Brain pericyte (primary cell): Measurements from ENCODE around the gene GRIK4.
A peak's percentile ranks its signal among the peaks of the same experiment; 100 is the strongest.
"Not testable (repeated sequence)": the region's sequence is repeated elsewhere in the genome, so short reads cannot be mapped to it uniquely, and the experiment has no call there.

Experiments used
- DNase-seq: peaks from one replicate; pipeline ENCODE4 v3.0.0-alpha.2; 2012; ENCODE audit warnings: low read depth, low spot score

Gene GRIK4

DNA sequence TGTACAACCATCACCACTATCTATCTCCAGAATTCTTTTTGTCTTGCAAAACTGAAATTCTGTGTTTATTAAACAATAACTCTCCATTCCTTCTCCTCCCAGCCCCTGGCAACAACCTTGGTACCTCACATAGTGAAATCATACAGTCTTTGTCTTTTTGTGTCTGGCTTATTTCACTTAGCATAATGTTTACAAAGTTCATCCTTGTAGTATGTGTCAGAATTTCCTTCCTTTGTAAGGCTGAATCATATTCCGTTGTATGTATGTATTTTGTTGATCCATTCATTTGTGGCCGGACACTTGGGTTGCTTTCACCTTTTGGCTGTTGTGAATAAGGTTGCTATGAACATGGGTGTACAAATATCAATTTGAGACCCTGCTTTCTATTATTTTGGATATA, 268.7 kb downstream of the GRIK4 start:
- no peak for DNase-seq

DNA sequence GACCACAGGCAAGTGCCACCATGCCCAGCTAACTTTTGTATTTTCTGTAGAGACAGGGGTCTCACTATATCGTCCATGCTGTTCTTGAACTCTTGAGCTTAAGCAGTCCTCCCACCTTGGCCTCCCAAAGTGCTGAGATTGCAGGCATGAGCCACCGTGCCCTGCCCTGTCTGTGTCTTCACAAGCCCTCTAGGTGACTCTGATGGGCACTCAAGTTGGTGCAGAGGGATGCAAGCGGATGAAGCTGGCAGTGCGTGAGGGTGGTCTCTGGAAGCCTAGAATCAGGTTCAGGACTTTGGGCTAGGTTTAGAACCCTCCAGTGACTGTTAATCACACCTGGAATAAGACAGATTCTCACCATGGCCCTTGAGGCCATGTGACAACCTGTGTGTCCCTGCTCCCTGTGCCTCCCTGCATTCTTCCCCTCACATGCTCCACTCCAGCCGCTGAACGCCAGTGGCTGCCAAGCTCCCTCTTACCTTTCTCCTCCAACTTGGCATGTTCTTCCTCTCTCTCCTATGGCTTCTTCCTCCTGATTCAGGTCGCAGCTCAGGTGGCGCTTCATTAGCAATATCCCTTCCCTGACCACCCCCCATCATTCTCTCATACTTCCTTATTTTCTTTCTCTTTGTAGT, 270.1 kb downstream of the GRIK4 start:
- no peak for DNase-seq

DNA sequence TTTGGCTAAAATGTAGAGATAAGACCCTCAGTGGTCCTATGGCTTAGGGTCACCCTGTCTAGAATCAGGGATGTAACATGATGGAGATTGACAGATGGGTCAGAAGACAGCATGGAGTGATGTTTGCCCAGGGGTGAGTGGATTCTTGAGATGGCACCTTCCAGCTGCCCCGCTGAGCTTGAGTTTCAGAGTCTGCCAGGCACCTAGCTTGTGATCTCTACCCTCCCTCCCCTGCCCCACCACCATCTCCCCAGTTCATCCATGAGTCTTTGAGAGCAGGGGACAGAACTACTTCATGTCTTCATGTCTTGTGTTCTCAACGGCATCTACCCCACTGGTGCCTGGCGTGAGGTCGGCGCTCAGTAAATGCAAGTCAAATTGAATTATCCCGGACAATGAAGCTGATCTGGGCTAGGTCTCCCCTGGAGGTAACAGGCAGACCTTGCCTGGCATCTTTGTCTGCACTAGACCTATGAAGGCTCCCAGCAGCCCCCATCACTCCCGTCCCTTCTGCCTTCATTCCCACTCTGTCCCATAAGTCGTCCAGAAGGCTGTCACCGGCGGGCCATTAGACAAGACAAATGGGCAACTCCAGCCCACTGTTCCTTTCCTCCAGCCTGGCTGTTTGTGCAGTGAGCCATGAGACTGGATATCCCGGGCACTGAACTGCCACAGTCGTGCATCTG, 273.2 kb downstream of the GRIK4 start:
- DNase-seq: no peak

DNA sequence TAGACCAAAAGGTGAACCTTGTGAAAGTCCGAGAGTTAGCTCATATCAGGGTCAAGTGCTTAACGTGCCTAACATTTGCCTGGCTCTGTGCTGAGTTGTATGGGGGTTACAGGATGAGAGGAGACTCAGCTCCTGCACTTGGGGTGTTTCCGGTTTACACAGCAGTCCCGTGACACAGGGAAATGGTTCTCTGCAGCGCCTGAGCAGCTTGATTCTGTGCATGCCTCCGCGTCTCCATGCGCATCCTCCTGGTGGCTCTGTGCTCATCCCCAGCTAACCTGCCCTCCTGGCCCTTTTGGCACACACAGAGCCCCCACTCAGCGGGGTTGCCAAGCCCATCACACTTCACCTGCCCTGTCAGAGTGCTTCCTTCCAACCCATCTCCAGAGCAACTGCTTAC, 274.0 kb downstream of the GRIK4 start:
- DNase-seq: no peak

DNA sequence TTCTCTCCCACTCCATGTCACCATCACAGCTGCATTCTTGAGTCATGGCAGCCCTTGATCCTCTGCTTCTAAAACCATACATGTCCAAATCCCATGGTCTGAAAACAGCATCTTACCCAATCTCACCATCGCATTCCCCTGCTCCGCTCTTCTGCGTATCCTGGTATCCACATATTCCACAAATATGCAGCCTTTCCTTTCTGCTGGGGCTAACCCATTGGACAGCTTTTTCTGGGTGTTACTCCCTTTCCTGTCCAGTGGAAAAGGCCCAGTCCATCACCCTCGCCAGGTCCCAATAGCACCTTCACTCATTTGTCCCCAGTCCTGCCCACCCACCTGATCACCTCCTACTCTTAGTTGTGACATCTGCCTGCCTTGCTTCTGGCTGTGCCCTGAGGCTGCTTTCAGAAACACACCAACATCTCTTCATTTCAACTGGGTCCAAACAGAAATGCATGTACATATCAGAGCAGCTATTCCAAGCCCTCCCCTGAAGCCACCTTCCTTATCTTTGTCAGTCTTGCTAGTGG, 274.7 kb downstream of the GRIK4 start:
- DNase-seq: no peak

DNA sequence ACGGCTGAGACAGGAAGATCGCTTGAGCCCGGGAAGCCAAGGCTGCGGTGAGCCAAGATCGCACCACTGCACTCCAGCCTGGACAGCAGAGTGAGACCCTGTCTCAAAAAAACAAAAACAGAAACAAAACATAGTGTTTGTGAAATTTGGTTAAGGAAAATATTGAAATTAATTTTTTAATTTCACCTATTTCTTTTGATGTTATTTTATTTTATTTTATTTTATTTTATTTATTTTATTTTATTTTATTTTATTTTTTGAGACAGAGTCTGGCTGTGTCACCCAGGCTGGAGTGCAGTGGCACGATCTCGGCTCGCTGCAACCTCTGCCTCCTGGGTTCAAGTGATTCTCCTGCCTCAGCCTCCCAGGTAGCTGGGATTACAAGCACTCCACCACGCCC, 275.7 kb downstream of the GRIK4 start:
- DNase-seq: not testable (repeated sequence)

DNA sequence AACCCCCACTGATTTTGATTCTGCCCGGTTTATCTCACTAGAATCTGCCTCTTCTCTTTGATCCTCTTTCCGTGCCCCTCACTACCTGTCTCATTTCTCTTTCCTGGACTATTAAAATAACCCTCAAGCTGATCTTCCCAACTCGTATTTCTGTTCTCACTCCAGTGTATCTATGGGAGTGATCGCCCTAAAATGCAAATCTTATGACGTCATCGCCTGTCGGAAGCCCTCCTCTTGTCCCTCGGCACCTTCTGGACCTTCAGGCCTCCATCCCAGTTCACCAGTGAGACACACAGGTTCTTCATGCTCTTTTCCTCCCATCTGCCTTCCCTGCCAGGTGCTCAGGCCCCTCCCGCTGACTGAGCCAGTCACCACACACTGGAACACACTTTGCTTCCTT, 277.8 kb downstream of the GRIK4 start:
- no peak for DNase-seq

DNA sequence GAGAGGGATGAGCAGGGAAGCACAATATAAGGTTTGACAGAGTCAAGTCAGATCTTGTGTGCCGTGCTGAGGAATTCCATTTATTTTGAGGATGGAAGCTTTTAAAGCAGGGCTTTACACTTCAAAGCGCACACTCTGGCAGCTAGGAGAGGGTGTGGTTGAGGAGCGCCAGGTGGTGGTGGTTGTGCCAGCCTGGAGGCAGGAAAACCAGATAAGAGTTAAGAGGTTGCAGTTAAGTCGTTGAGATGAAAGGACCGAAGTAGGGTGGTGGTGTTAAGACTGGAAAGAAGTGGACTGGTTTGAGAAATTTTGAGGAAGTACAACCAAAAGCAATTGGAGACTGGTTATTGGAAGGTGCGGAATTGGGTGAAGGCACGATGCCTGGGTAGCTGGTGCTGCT, 280.8 kb downstream of the GRIK4 start:
- no peak for DNase-seq

DNA sequence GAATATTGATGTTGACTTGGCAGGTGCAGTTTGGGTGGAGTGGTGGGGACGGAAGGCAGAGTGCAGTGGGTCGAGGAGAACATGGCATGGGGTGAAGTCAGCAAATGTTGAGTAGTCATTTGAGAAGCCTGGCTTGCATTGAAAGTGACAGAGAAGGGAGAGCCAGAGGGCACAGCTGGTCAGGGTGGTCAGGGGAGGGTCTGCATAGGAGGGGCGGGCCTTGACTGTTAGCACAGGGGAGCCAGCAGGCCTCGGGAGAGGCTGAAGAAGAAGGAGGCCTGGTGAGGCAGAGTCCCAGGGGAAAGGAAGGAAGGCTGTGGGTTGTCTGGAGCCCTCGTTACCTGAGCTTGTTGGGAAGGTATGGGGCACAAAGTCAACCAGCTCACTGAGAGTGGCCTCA, 281.6 kb downstream of the GRIK4 start:
- DNase-seq: no peak

DNA sequence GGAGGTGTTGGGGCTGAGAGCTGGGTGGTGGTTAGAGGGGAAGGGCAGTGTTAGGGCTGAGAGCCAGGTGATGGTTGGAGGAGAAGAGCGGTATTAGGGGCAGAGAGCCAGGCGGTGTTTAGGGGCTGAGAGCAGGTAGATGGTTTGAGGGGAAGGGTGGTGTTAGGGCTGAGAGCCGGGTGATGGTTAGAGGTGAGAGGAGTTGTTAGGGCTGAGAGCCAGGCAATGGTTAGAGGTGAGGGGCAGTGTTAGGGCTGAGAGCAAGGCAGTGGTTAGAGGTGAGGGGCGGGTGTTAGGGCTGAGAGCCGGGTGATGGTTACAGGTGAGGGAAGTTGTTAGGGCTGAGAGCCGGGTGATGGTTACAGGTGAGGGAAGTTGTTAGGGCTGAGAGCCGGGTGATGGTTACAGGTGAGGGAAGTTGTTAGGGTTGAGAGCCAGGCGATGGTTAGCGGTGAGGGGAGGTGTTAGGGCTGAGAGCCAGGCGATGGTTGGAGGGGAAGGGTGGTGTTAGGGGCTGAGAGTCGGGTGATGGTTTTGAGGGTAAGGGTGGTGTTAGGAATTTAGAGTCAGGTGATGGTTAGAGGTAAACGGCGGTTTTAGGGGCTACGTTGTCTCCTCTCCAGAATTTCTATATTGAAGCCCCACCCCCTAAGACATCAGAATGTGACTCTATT, 282.4 kb downstream of the GRIK4 start:
- no peak for DNase-seq

DNA sequence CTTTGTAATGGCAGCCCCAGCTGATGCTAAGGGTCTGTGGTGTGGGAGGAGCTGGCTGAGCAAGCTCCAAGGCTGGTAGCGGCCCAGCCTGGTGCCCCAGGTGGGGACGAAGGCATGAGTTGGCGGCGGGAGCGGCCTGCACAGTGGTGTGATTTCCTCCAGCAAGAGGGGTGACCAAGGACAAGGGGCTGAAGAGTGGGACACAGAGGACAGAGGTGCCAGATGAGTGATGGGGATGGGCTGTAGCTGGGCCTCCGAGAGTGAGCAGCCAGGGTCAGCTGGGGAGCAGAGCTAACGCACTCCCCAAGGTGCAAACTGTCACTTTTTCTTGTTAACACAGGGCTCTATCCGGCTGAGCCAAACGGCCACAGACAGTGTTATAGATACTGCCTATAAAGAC, 283.2 kb downstream of the GRIK4 start:
- DNase-seq: no peak

DNA sequence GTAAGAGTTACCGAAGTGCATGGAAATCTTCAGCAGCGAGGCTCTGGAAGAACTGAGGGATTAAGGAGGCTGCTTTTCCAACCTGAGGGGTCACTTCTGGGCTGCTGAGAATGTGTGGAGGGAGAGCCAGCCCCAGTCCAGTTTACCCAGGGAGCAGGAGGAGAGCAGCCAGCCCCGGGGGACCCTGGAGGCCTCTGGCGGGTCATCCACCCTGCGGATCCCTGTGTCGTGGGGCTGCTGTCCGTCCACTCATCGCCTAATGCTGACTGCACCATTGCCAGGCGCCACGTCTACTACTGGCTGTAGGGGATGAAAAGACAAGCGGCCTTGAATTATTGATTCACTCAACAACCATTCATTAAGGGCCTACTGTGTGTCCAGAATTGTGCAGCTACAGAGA, 283.6 kb downstream of the GRIK4 start:
- DNase-seq: no peak

DNA sequence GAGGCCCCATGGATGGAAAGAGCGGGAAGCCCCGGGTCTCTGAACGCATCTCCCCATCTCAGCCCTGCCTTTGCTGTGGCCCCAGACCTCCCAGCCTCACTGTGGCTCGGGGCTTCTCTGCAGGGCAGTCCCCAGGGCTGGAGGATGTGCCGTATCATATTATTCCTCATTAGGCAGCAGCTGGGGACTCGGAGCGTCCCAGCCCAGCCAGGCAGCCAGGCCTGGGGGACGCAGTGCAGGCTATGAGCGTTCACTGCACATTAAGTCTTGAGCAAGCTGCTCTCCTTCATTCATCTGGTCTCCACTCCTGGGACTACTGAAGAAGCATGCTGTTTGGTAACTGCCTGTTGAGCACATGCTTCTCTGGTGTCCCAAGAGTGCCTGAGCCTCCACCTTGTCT, 285.6 kb downstream of the GRIK4 start:
- no peak for DNase-seq

DNA sequence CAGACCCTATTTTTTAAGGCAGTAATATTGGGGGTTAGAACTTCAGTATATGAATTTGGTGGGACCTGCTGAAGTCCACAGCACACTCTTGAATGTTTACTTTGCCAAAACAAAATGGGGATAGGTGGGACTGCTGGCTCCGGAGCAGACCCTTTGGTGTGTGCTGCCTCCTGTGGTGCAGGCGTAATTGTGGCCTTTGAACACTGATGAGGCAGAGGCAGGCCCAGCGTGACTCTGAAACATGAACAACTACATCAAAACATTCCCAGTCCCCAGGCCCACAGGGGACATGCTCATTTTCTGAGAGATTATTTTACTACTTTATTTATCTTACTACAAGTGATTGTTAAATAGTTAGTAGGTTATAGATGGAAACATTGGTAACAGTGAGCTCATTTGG, 287.3 kb downstream of the GRIK4 start:
- DNase-seq: no peak

DNA sequence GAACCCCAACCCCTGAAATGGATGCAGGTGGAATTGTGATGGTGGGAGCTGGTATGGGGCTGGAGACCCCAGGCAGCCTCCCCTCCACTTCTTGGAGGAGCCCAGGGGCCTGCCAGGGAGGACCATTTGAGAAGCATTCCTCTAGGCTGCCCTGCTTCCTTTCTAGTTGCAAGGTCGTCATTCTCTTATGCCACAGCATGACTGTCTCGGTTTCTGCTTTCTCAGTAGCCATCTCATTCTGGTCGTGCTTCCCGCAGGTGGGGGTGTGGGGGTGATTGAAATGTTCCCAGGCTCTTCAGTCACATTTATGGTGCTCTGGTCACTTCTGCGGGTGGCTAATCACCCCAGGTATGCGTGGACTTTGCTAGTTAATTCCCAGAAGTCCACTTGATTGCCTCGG, 288.7 kb downstream of the GRIK4 start:
- no peak for DNase-seq

DNA sequence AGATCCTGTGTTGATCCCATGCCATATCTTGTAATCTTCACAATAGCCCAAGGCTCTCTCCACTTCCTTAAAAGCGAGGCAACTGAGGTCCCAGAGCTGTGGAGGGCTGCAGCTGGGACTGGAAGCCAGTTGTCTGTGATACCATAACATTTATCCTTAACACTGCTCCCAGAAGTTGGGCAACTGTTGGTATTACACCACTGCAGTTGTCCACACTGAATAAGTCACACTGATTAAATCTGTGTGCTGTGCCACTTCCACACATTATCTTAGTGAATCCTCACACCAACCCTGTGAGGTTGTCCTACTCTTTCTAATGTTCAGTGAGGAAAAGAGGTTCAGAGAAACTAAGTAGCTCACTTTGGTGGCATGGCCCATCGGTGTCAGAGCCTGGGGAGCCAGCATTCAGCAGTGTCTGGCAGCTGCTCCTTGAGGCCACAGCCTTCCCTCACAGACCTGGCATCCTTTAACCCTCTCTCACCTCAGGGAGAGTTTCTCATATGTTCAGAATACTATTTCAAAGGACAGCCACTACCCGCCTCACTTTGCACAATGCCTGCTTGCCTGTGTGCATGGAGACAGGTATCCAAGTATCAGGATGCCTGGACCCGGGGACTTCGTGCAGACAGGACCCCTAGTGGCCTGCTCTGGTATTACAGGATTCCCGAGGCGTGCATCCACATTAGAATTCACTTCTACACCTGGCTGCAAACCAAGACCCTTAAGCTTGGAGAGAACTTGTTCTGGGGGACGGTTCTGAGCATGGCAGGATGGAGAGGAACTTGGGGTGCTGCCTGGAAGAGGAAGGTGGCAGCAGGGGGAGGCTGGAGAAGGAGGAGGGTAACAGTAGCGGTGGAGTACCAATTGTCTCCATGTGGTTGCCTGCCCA, 290.5 kb downstream of the GRIK4 start:
- no peak for DNase-seq

DNA sequence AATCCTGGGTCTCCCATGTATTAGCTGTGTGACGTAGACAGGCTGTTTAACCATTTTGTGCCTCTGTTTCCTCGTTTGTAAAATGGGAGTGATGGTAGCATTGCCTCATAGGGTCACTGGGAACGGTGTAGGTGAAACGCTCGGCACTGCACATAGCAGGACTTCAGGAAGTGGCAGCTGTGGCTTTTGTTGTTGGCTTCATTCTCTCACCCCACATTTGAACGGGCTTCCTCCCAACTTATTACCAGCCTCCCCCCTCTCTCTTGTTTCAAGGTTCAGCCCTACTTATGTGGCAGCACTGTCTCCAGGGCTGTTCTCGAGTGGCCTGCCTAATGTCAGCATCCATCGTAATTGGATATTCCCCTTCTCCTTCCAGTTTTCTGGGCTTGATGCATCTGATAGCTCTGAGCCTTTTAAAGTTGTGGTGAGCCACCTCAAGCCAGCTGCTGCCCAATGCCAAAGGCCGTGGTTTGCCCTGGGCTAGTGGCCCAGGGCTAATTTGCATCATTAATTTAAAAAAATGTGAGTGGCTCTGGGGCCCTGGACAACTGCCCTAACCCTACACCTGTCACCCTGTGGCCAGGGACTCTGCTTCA, 294.5 kb downstream of the GRIK4 start:
- DNase-seq: no peak

DNA sequence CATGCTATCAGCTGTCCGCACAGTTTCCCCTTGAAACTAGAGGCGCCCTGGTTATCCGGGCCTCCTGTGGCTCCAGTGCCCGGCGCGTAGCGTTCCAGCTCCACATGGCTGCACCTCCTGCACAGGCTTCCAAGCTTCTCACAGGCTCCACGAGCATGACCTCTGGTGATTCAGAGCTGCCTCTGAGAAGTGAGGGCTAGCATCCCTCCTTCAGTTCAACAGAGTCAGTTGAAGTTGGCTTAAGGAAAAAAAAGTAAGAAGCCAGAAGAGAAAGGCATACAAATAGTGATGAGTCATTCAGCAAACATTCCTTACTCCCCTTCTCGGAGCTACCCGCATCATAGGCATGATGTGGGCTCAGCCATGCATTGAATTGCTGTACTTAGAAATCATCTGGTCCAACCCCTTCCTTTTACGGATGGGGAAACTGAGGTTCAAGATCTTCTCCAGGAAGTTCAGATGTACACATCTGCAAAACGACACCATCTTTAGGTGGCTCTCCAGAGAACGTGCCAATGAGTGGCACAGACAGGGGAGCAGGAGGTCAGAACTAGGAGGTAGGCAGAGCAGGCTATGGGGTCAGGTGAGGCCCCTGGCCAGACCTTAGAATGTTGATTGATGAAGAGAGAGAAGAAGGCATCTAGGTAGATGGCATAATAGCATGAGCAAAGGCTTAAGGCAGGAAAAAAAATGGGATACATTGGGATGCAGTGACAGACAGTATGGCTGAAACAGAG, 296.0 kb downstream of the GRIK4 start:
- peak; percentile 85 for DNase-seq

DNA sequence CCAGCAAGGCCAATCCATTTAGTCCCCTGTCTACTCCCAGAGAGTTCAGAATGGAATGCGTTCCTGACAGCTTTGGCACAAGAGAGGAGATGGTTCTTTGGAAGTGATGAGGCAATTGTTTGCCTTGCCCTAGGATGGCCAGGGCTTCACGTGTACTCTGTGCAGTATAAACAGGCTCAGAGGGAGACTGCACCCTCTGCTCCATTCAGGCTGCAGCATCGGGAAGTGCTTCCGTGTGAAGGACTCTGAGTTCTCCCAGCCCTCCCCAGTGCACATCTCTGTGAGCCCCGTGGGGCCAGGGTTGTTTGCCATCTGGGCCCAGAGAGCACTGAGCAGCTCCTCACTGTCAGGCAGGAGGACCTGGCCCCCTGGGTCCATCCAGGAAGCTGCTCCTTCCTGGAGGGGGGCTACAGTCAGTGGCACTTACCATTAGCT, 297.1 kb downstream of the GRIK4 start:
- peak; percentile 65 for DNase-seq

DNA sequence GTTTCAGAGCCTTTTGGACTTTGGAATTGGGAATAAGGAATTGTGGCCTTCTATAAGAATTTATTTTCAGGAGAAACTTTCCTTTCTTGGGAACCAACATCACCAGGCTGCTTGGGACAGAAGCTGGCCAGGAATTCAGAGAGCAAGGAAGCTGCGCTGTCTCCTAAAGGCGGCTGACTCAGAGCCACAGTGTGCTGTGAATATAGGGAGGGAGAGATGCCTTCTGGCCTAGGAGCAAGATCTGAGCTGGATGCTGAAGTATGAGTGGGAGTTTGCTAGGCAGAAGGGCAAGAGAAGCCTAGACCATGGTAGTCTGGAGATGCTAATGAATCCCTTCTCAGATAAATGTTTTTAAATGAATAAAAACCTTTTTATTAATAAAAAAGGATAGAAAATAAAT, 298.7 kb downstream of the GRIK4 start:
- no peak for DNase-seq

DNA sequence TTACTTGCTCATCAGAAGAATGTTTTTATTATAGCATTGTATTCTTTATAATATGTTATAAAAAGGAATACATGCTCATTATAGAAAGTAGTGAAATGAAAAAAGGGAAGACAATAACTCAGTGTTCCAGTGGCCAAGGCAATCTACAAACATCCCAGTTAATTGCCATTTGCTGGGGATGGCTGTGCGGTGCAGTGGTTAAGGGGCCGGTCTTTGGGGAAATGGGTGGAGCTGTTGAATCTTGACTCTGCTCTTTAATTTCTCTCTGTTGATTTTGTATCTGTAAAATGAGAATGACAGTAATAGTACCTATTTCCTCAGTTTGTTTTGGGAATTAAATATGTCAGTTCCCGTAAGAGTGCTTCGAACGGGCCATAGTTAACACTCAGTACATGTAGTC, 299.7 kb downstream of the GRIK4 start:
- DNase-seq: no peak
